PFSK-1 (cell line): Measurements from ENCODE around the gene OSTF1.

Source experiments
- POLR2AphosphoS5 ChIP-seq: IDR thresholded peaks from 2 replicates; pipeline ENCODE4 v1.6.1; 2012; ENCODE audit warnings: low read depth, mild to moderate bottlenecking, control low read depth, low read length, moderate library complexity
- REST ChIP-seq, 2 experiments: IDR thresholded peaks; 2 replicates each; pipeline versions ENCODE4 v1.6.1 to v1.8.0; 2011 to 2012; ENCODE audit warnings: low read depth in 2 of 2, low read length in 2 of 2, control low read depth in 1 of 2, inconsistent platforms in 1 of 2, mild to moderate bottlenecking in 1 of 2, moderate library complexity in 1 of 2; ENCODE audit not compliant: insufficient read depth in 1 of 2
- SIN3A ChIP-seq: IDR thresholded peaks from 2 replicates; pipeline ENCODE4 v1.6.1; 2012; ENCODE audit warnings: mild to moderate bottlenecking, low read length, moderate library complexity, borderline replicate concordance; ENCODE audit not compliant: insufficient read depth
- TAF1 ChIP-seq: IDR thresholded peaks from 2 replicates; pipeline ENCODE4 v1.6.1; 2012; ENCODE audit warnings: low read length, control low read depth, borderline replicate concordance; ENCODE audit not compliant: insufficient read depth

GRCh38 chr9:75089373-75089766 is 1.1 kb downstream of the OSTF1 start:
- TF ChIP-seq REST (IDR thresholded peaks at IDR 0.05; ENCODE audit: insufficient read depth in 1 of 2, low read depth in 2 of 2, low read length in 2 of 2) (no peak), SIN3A (no peak), POLR2AphosphoS5 (no peak), TAF1 (no peak)
